Gastroesophageal sphincter (tissue), 4 donors: ENCODE measurements around the gene NEUROD2. TPM values are rescaled to one million over a fixed set of nuclear protein-coding genes. Genes with fewer than 3 reads are reported as not detected.

Experiments
- ATAC-seq: fragments of 150-250 bp; one replicate; pipeline ENCODE4 v1.9.1; 2016; ENCODE audit warnings: mild to moderate bottlenecking, moderate library complexity
- H3K27ac ChIP-seq, 4 donors: fragments of 200-600 bp; sonication (generic) in 3 of 4; 1 replicate in 3 of 4; 2 replicates in 1 of 4; pipeline ENCODE4 v1.5.1; 2016 to 2019
- H3K27me3 ChIP-seq: fragments of 200-600 bp; sonication (generic); one replicate; pipeline ENCODE4 v1.5.1; 2019
- H3K36me3 ChIP-seq, 2 donors: fragments of 200-600 bp; sonication (generic); one replicate each; pipeline ENCODE4 v1.5.1; 2019; ENCODE audit warnings: control low read depth in 1 of 2
- H3K4me1 ChIP-seq, 3 donors: fragments of 200-600 bp; sonication (generic); 1 replicate in 2 of 3; 2 replicates in 1 of 3; pipeline ENCODE4 v1.5.1; 2016 to 2019; ENCODE audit warnings: control low read depth in 2 of 3
- H3K4me3 ChIP-seq, 2 donors: fragments of 200-600 bp; sonication (generic); one replicate each; pipeline ENCODE4 v1.5.1; 2019; ENCODE audit warnings: mild to moderate bottlenecking in 1 of 2, moderate library complexity in 1 of 2
- H3K9me3 ChIP-seq, 3 donors: fragments of 200-600 bp; sonication (generic); one replicate each; pipeline ENCODE4 v1.5.1; 2017 to 2019; ENCODE audit warnings: control low read depth in 2 of 3
- CTCF ChIP-seq, 4 experiments: fragments of 200-600 bp in 2 of 4; fragments of 450-650 bp in 2 of 4; sonication (generic) in 1 of 4; IDR thresholded peaks; one replicate each; pipeline ENCODE4 v1.5.1; 2017 to 2019; ENCODE audit warnings: antibody characterized with exemption in 4 of 4, mild to moderate bottlenecking in 2 of 4, moderate library complexity in 2 of 4
- EP300 ChIP-seq: sonication (generic); formaldehyde crosslinking; IDR thresholded peaks from one replicate; pipeline ENCODE4 v1.6.1; 2017; ENCODE audit warnings: antibody characterized with exemption, mild to moderate bottlenecking
- POLR2A ChIP-seq, 2 donors: fragments of 450-650 bp; IDR thresholded peaks; one replicate each; pipeline ENCODE4 v1.6.1; 2017; ENCODE audit warnings: antibody characterized with exemption in 2 of 2, mild to moderate bottlenecking in 2 of 2, moderate library complexity in 1 of 2
- POLR2AphosphoS5 ChIP-seq: sonication (generic); formaldehyde crosslinking; IDR thresholded peaks from one replicate; pipeline ENCODE4 v1.6.1; 2017; ENCODE audit warnings: antibody characterized with exemption
- WGBS, 2 donors: methylation state at CpG; one replicate each; pipeline ENCODE4 v1.1.5; 2018; ENCODE audit warnings: low coverage in 1 of 2; 5-methylcytosine and 5-hydroxymethylcytosine counted together
- total RNA-seq, 4 donors: library from RNA; depleted of rRNA; stranded (reverse); fragments of >200 nt; gene quantifications; one replicate each; pipeline ENCODE4 v1.1.0, GENCODE V29; 2016

Gene NEUROD2
- total RNA-seq, result not detected

GRCh38 chr17:39607851-39608130 is at the start of gene NEUROD2:
Gene NEUROD2 (minus strand): TSS chr17:39607920. CDS start chr17:39606599, 1,321 bp downstream.
- Histone ChIP-seq H3K27me3 (peaks cover 92% of the 10 kb centered on the region), H3K27ac (no peak within 1 kb of the TSS), H3K4me1 (peaks cover 0 to 46% (median 22%) of the 10 kb centered on the region in 3 donors), H3K4me3 (peak within 1 kb of the TSS in 1 of 2 donors; percentile 34), H3K9me3 (no peaks in the 10 kb centered on the region), H3K36me3 (no peaks in the 10 kb centered on the region)
- ATAC-seq, result no peak
- TF ChIP-seq POLR2A (IDR thresholded peaks at IDR 0.05) (no peak), EP300 (no peak), CTCF (IDR thresholded peaks at IDR 0.05) (no peak), POLR2AphosphoS5 (no peak)
- WGBS, 2 donors, result 4% methylated on average over 16 of the region's 20 CpGs; no CpG with 5 or more reads in 1 of the 2 donors

GRCh38 chr17:39655105-39655504 is 47.4 kb upstream of the NEUROD2 start:
- no peak for TF ChIP-seq CTCF (IDR thresholded peaks at IDR 0.05)
- no peak for TF ChIP-seq EP300
- no peak for TF ChIP-seq POLR2AphosphoS5
- TF ChIP-seq POLR2A (IDR thresholded peaks at IDR 0.05), result no peak
- H3K4me3 ChIP-seq, result no peak overlapping the region
- no peaks in the 10 kb centered on the region for H3K9me3 ChIP-seq
- H3K27ac ChIP-seq, result no peak overlapping the region
- H3K4me1 ChIP-seq, result peaks cover 0 to 47% (median 3%) of the 10 kb centered on the region in 3 donors
- WGBS, 2 donors, result 92 to 93% methylated on average over 1 to 2 of the region's 2 CpGs
- ATAC-seq, result no peak
- H3K36me3 ChIP-seq, result peaks cover 0 to 63% of the 10 kb centered on the region in 2 donors
- no peaks in the 10 kb centered on the region for H3K27me3 ChIP-seq

- TF ChIP-seq CTCF (IDR thresholded peaks at IDR 0.05) (peak in 3 of 4 experiments; percentile 43 to 75 (median 51)), EP300 (no peak), POLR2A (IDR thresholded peaks at IDR 0.05) (no peak), POLR2AphosphoS5 (no peak)
- Histone ChIP-seq H3K4me1 (peaks cover 0 to 35% (median 0%) of the 10 kb centered on the region in 3 donors), H3K4me3 (peak overlapping the region in 1 of 2 donors; percentile 36), H3K27ac (peak overlapping the region in 3 of 4 donors; percentile 54 to 71 (median 63)), H3K27me3 (no peaks in the 10 kb centered on the region), H3K9me3 (no peaks in the 10 kb centered on the region), H3K36me3 (peaks cover 0 to 50% of the 10 kb centered on the region in 2 donors)
- 32 to 42% methylated on average over 4 to 7 of the region's 14 CpGs for WGBS, 2 donors
- ATAC-seq, result no peak
Observed at GRCh38 chr17:39653662-39654331, 46.1 kb upstream of the NEUROD2 start.

GRCh38 chr17:39653316-39653661 is 45.6 kb upstream of the NEUROD2 start:
- WGBS, 2 donors, result 74% methylated on average over 4 of the region's 12 CpGs; no CpG with 5 or more reads in 1 of the 2 donors
- ATAC-seq, result no peak
- Histone ChIP-seq H3K4me3 (peak overlapping the region in 1 of 2 donors; percentile 36), H3K36me3 (peaks cover 0 to 45% of the 10 kb centered on the region in 2 donors), H3K4me1 (peaks cover 0 to 30% (median 0%) of the 10 kb centered on the region in 3 donors), H3K27ac (peak overlapping the region in 3 of 4 donors; percentile 54 to 71 (median 63)), H3K27me3 (no peaks in the 10 kb centered on the region), H3K9me3 (no peaks in the 10 kb centered on the region)
- TF ChIP-seq POLR2AphosphoS5 (no peak), POLR2A (IDR thresholded peaks at IDR 0.05) (no peak), CTCF (IDR thresholded peaks at IDR 0.05) (no peak), EP300 (no peak)
